Gastrocnemius medialis (tissue), 4 donors: Measurements from ENCODE around the gene ACP7. TPM values are rescaled to one million over a fixed set of nuclear protein-coding genes. Genes with fewer than 3 reads are reported as not detected.
"Not testable (repeated sequence)": the region's sequence is repeated elsewhere in the genome, so short reads cannot be mapped to it uniquely, and the experiment has no call there.

ENCODE experiments used
- ATAC-seq, 2 donors: fragments of 150-250 bp; one replicate each; pipeline ENCODE4 v1.9.1; 2016
- DNase-seq, 2 donors: peaks; one replicate each; pipeline ENCODE4 v3.0.0-alpha.2; 2019
- H3K27ac ChIP-seq, 4 donors: fragments of 200-600 bp; sonication (generic); 1 replicate in 1 of 4; 2 replicates in 3 of 4; pipeline ENCODE4 v1.5.1; 2016 to 2018; ENCODE audit warnings: mild to moderate bottlenecking in 2 of 4, moderate library complexity in 1 of 4
- H3K27me3 ChIP-seq, 3 donors: fragments of 200-600 bp; sonication (generic) in 2 of 3; 1 replicate in 1 of 3; 2 replicates in 2 of 3; pipeline versions ENCODE4 v1.5.1 to v1.6.0; 2016 to 2019; ENCODE audit warnings: mild to moderate bottlenecking in 1 of 3, moderate library complexity in 1 of 3
- H3K36me3 ChIP-seq, 2 donors: fragments of 200-600 bp; sonication (generic) in 1 of 2; one replicate each; pipeline ENCODE4 v1.5.1; 2017 to 2018
- H3K4me1 ChIP-seq, 2 donors: fragments of 200-600 bp; sonication (generic) in 1 of 2; one replicate each; pipeline ENCODE4 v1.5.1; 2016 to 2017; ENCODE audit warnings: mild to moderate bottlenecking in 2 of 2
- H3K4me3 ChIP-seq, 4 donors: fragments of 200-600 bp; sonication (generic) in 3 of 4; 1 replicate in 1 of 4; 2 replicates in 3 of 4; pipeline ENCODE4 v1.5.1; 2016 to 2019; ENCODE audit warnings: mild to moderate bottlenecking in 2 of 4
- H3K9me3 ChIP-seq, 3 donors: fragments of 200-600 bp; sonication (generic) in 2 of 3; 1 replicate in 1 of 3; 2 replicates in 2 of 3; pipeline ENCODE4 v1.5.1; 2016 to 2019
- CTCF ChIP-seq, 5 experiments: fragments of 450-650 bp in 3 of 5; fragments of 200-600 bp in 2 of 5; sonication (generic) in 2 of 5; IDR thresholded peaks in 4 of 5; conservative IDR thresholded peaks in 1 of 5; 1 replicate in 4 of 5; 2 replicates in 1 of 5; pipeline ENCODE4 v1.5.1; 2016 to 2019; ENCODE audit warnings: antibody characterized with exemption in 5 of 5, mild to moderate bottlenecking in 3 of 5, moderate library complexity in 3 of 5
- POLR2A ChIP-seq, 2 donors: fragments of 450-650 bp; IDR thresholded peaks; one replicate each; pipeline ENCODE4 v1.6.1; 2017; ENCODE audit warnings: antibody characterized with exemption in 2 of 2, mild to moderate bottlenecking in 2 of 2, moderate library complexity in 2 of 2
- in situ Hi-C, 4 donors: fragments of 200-750 bp; cut with MboI; loops; one replicate each; pipeline versions ENCODE4 v1.15.0 to v1.8.0; 2017; ENCODE audit warnings: low sequenced_read_pairs in 4 of 4
- intact Hi-C: fragments of 100-400 bp; cut with DNase I; formaldehyde crosslinking; loops from one replicate; pipeline ENCODE4 v1.15.1; 2023; ENCODE audit warnings: low total_unique reads
- total RNA-seq, 4 donors: library from RNA; depleted of rRNA; stranded (reverse); fragments of >200 nt; gene quantifications; one replicate each; pipeline versions ENCODE4 v1.1.0 to v1.2.3, GENCODE V29; 2016

The ACP7 gene
- total RNA-seq, 4 donors from 2014 or later: not detected

- intact Hi-C loops: no loop called here
- ATAC-seq (no peak), DNase-seq (no peak)
- Histone ChIP-seq H3K27me3 (no peaks in the 10 kb centered on the region), H3K9me3 (no peaks in the 10 kb centered on the region), H3K4me1 (peaks cover 0 to 5% of the 10 kb centered on the region in 2 donors), H3K27ac (no peak overlapping the region), H3K4me3 (no peak overlapping the region), H3K36me3 (no peaks in the 10 kb centered on the region)
- in situ Hi-C loops: no loop called here
- no peak for TF ChIP-seq POLR2A (IDR thresholded peaks at IDR 0.05)
- no peak for TF ChIP-seq CTCF (IDR thresholded peaks at IDR 0.05 in 4 of 5, conservative IDR thresholded peaks at IDR 0.05 in 1 of 5)
Observed at GRCh38 chr19:39141929-39142328, 57.8 kb downstream of the ACP7 start.

GRCh38 chr19:39142630-39143029, 58.5 kb downstream of the ACP7 start:
- H3K9me3 ChIP-seq: no peaks in the 10 kb centered on the region
- H3K4me1 ChIP-seq: peaks cover 0 to 5% of the 10 kb centered on the region in 2 donors
- H3K27me3 ChIP-seq: no peaks in the 10 kb centered on the region
- no peak for ATAC-seq
- TF ChIP-seq CTCF (IDR thresholded peaks at IDR 0.05 in 4 of 5, conservative IDR thresholded peaks at IDR 0.05 in 1 of 5) (no peak), POLR2A (IDR thresholded peaks at IDR 0.05) (no peak)
- no peak overlapping the region for H3K4me3 ChIP-seq
- intact Hi-C loops: no loop called here
- no peak overlapping the region for H3K27ac ChIP-seq
- no peaks in the 10 kb centered on the region for H3K36me3 ChIP-seq
- DNase-seq: no peak
- in situ Hi-C loops: no loop called here

GRCh38 chr19:39143757-39144289, 59.7 kb downstream of the ACP7 start:
- in situ Hi-C loops, H3K4me1 ChIP-seq: not testable (repeated sequence)

GRCh38 chr19:39144290-39145071, 60.3 kb downstream of the ACP7 start:
- in situ Hi-C loops (no loop called here), intact Hi-C loops (no loop called here)
- Histone ChIP-seq H3K27me3 (no peaks in the 10 kb centered on the region), H3K4me3 (no peak overlapping the region), H3K36me3 (no peaks in the 10 kb centered on the region), H3K27ac (no peak overlapping the region), H3K9me3 (no peaks in the 10 kb centered on the region), H3K4me1 (peaks cover 0 to 5% of the 10 kb centered on the region in 2 donors)
- no peak for DNase-seq
- no peak for ATAC-seq
- TF ChIP-seq CTCF (IDR thresholded peaks at IDR 0.05 in 4 of 5, conservative IDR thresholded peaks at IDR 0.05 in 1 of 5) (no peak), POLR2A (IDR thresholded peaks at IDR 0.05) (no peak)

More at GRCh38 chr19:39143757-39144289, 59.7 kb downstream of the ACP7 start:
- H3K9me3 ChIP-seq, ATAC-seq, H3K27ac ChIP-seq, H3K27me3 ChIP-seq, H3K4me3 ChIP-seq, H3K36me3 ChIP-seq, DNase-seq, intact Hi-C loops: not testable (repeated sequence)

- ATAC-seq: no peak
- Histone ChIP-seq H3K27me3 (no peaks in the 10 kb centered on the region), H3K4me1 (peaks cover 0 to 5% of the 10 kb centered on the region in 2 donors), H3K9me3 (no peaks in the 10 kb centered on the region), H3K36me3 (no peaks in the 10 kb centered on the region), H3K27ac (no peak overlapping the region), H3K4me3 (no peak overlapping the region)
- in situ Hi-C loops: no loop called here
- intact Hi-C loops: no loop called here
- no peak for TF ChIP-seq CTCF (IDR thresholded peaks at IDR 0.05 in 4 of 5, conservative IDR thresholded peaks at IDR 0.05 in 1 of 5)
- no peak for TF ChIP-seq POLR2A (IDR thresholded peaks at IDR 0.05)
- DNase-seq: no peak
Observed at GRCh38 chr19:39145180-39145953, 61.2 kb downstream of the ACP7 start.
